Measurements from ENCODE around the gene SSH3. TPM values are rescaled to one million over a fixed set of nuclear protein-coding genes. Genes with fewer than 3 reads are reported as not detected.

SSH3 gene
- total RNA-seq, 1 donor = 25.0 TPM

DNA sequence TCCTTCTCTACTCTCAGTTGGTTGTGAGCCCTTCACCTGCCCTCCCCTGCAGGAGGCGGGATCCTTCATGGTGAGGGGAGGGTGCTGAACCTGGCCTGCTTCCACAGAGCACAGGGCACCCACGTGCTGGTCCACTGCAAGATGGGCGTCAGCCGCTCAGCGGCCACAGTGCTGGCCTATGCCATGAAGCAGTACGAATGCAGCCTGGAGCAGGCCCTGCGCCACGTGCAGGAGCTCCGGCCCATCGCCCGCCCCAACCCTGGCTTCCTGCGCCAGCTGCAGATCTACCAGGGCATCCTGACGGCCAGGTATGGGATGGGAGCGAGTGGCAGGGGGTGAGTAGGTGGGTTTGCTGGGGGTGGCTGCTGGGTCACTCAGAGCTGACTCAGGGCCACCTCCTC, 6.3 kb downstream of the SSH3 start:
- DNase-seq (ENCODE audit: insufficient read length, low spot score, missing footprints) = no peak
- TF ChIP-seq, protein P1, sequence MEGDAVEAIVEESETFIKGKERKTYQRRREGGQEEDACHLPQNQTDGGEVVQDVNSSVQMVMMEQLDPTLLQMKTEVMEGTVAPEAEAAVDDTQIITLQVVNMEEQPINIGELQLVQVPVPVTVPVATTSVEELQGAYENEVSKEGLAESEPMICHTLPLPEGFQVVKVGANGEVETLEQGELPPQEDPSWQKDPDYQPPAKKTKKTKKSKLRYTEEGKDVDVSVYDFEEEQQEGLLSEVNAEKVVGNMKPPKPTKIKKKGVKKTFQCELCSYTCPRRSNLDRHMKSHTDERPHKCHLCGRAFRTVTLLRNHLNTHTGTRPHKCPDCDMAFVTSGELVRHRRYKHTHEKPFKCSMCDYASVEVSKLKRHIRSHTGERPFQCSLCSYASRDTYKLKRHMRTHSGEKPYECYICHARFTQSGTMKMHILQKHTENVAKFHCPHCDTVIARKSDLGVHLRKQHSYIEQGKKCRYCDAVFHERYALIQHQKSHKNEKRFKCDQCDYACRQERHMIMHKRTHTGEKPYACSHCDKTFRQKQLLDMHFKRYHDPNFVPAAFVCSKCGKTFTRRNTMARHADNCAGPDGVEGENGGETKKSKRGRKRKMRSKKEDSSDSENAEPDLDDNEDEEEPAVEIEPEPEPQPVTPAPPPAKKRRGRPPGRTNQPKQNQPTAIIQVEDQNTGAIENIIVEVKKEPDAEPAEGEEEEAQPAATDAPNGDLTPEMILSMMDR (IDR thresholded peaks at IDR 0.05; ENCODE audit: extremely low read depth, low read depth, low read length) = no peak
- Histone ChIP-seq H3K36me3 (ENCODE audit: insufficient read depth, low read length) (peaks cover 11% of the 10 kb centered on the region), H3K27ac (ENCODE audit: low read depth, low read length) (no peak overlapping the region), H2AFZ (ENCODE audit: low read length) (no peak overlapping the region), H3K4me3 (ENCODE audit: insufficient read depth, low read length) (no peak overlapping the region), H3K9me3 (ENCODE audit: low read depth, low read length) (no peaks in the 10 kb centered on the region), H3K4me1 (ENCODE audit: insufficient read depth, low read length) (peaks cover under 1% of the 10 kb centered on the region), H4K20me1 (ENCODE audit: insufficient read depth, low read length) (no peaks in the 10 kb centered on the region), H3K4me2 (ENCODE audit: insufficient read depth, low read length) (no peak overlapping the region), H3K27me3 (ENCODE audit: insufficient read depth, low read length) (no peaks in the 10 kb centered on the region), H3K79me2 (ENCODE audit: insufficient read depth, low read length) (no peaks in the 10 kb centered on the region)

DNA sequence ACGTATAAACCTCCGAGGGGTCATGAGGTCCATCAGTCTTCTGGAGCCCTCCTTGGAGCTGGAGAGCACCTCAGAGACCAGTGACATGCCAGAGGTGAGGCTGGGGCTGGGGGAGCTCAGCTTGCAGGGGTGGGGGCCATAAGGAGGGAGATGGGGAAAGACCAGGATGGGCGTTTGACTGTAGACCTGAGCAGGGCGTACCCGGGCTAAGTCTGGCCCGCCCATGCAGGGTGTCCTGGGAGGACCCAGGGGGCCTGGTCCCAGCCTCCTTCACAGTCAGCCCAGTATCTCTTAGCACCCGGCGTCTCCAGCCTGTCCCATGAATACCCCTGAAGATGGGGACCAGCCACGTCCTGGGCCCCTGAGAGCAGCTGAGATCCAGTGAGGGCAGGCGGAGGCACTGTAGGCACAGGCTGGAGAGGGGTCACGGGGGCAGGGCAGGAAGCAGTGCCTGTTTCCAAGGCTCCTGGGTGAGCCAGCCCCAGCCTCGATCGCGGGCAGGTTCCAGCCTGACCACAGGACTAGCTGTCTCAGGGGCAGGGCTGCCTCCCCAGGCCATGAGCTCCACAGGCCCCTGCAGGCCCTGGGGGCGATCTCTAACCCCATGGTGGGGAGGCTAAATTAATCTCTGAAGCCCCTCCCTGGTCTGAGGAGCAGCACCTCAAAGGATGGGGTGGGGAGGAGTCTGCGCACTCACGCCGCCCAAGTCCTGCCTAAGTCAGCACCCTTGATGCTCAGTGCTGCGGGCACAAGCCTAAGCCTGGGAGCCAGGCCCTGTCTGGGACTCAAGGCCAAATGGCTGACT, 7.1 kb downstream of the SSH3 start:
- Histone ChIP-seq H3K27ac (ENCODE audit: low read depth, low read length) (no peak overlapping the region), H3K4me1 (ENCODE audit: insufficient read depth, low read length) (no peaks in the 10 kb centered on the region), H3K27me3 (ENCODE audit: insufficient read depth, low read length) (no peaks in the 10 kb centered on the region), H4K20me1 (ENCODE audit: insufficient read depth, low read length) (no peaks in the 10 kb centered on the region), H2AFZ (ENCODE audit: low read length) (no peak overlapping the region), H3K79me2 (ENCODE audit: insufficient read depth, low read length) (no peaks in the 10 kb centered on the region), H3K4me3 (ENCODE audit: insufficient read depth, low read length) (no peak overlapping the region), H3K4me2 (ENCODE audit: insufficient read depth, low read length) (no peak overlapping the region), H3K9me3 (ENCODE audit: low read depth, low read length) (no peaks in the 10 kb centered on the region), H3K36me3 (ENCODE audit: insufficient read depth, low read length) (peaks cover 11% of the 10 kb centered on the region)
- DNase-seq (ENCODE audit: insufficient read length, low spot score, missing footprints) = peak; percentile 70
- TF ChIP-seq, protein P1 (IDR thresholded peaks at IDR 0.05; ENCODE audit: extremely low read depth, low read depth, low read length) = no peak

DNA sequence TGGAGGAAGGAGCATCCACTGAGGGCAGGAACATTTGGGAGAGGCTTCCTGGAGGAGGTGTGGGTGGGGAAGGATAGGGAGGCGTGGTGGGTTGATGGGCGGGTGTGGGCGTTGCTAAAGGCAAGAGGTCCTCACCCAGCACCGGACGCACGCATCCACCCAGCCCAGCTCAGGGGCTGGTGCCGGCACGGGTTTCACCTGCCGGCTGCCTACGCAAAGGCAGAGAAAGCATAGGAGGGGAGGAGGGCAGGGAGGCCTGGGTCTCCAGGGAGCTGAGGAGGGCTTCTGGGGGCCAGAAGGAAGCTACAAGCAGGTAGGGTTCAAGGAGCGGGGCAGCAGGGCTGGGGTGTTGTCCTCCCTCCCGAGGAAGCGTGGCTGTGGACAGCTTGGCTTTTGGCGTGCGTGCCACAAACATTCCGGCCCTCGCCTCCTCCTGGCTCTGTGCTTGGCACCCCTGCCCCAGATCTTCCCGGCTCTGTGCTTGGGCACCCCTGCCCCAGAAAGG, 7.8 kb downstream of the SSH3 start:
- Histone ChIP-seq H2AFZ (ENCODE audit: low read length) (no peak overlapping the region), H3K4me2 (ENCODE audit: insufficient read depth, low read length) (no peak overlapping the region), H3K27ac (ENCODE audit: low read depth, low read length) (no peak overlapping the region), H3K4me1 (ENCODE audit: insufficient read depth, low read length) (no peaks in the 10 kb centered on the region), H3K36me3 (ENCODE audit: insufficient read depth, low read length) (peaks cover 11% of the 10 kb centered on the region), H4K20me1 (ENCODE audit: insufficient read depth, low read length) (no peaks in the 10 kb centered on the region), H3K9me3 (ENCODE audit: low read depth, low read length) (no peaks in the 10 kb centered on the region), H3K27me3 (ENCODE audit: insufficient read depth, low read length) (no peaks in the 10 kb centered on the region), H3K79me2 (ENCODE audit: insufficient read depth, low read length) (no peaks in the 10 kb centered on the region), H3K4me3 (ENCODE audit: insufficient read depth, low read length) (no peak overlapping the region)
- TF ChIP-seq, protein P1 (IDR thresholded peaks at IDR 0.05; ENCODE audit: extremely low read depth, low read depth, low read length) = no peak
- no peak for DNase-seq (ENCODE audit: insufficient read length, low spot score, missing footprints)

DNA sequence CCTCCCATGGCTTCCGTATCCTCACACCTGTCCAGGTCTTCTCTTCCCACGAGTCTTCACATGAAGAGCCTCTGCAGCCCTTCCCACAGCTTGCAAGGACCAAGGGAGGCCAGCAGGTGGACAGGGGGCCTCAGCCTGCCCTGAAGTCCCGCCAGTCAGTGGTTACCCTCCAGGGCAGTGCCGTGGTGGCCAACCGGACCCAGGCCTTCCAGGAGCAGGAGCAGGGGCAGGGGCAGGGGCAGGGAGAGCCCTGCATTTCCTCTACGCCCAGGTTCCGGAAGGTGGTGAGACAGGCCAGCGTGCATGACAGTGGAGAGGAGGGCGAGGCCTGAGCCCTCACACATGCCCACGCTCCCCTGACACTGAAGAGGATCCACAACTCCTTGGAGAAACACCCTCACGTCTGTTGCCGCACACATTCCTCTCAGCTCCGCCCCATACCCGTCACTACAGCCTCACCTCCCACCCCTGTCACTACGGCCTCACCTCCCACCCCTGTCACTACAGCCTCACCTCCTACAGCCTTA, 8.3 kb downstream of the SSH3 start:
- H3K27me3 ChIP-seq (ENCODE audit: insufficient read depth, low read length) = no peaks in the 10 kb centered on the region
- H3K79me2 ChIP-seq (ENCODE audit: insufficient read depth, low read length) = no peaks in the 10 kb centered on the region
- DNase-seq (ENCODE audit: insufficient read length, low spot score, missing footprints) = no peak
- no peaks in the 10 kb centered on the region for H4K20me1 ChIP-seq (ENCODE audit: insufficient read depth, low read length)
- H3K9me3 ChIP-seq (ENCODE audit: low read depth, low read length) = no peaks in the 10 kb centered on the region
- H3K4me2 ChIP-seq (ENCODE audit: insufficient read depth, low read length) = no peak overlapping the region
- H3K27ac ChIP-seq (ENCODE audit: low read depth, low read length) = no peak overlapping the region
- peaks cover 11% of the 10 kb centered on the region for H3K36me3 ChIP-seq (ENCODE audit: insufficient read depth, low read length)
- no peak overlapping the region for H3K4me3 ChIP-seq (ENCODE audit: insufficient read depth, low read length)
- no peaks in the 10 kb centered on the region for H3K4me1 ChIP-seq (ENCODE audit: insufficient read depth, low read length)
- TF ChIP-seq, protein P1 (IDR thresholded peaks at IDR 0.05; ENCODE audit: extremely low read depth, low read depth, low read length) = no peak
- no peak overlapping the region for H2AFZ ChIP-seq (ENCODE audit: low read length)
